ENCODE measurements around the gene CHKA.

The CHKA gene

GRCh38 chr11:68071281-68072048 lies 49.7 kb downstream of the CHKA start:
- DNase-seq (ENCODE audit: low read depth): no peak

GRCh38 chr11:68067991-68068390 lies 53.2 kb downstream of the CHKA start:
- no peak for DNase-seq (ENCODE audit: low read depth)

GRCh38 chr11:68066742-68067141 lies 54.4 kb downstream of the CHKA start:
- DNase-seq (ENCODE audit: low read depth): no peak

DNA sequence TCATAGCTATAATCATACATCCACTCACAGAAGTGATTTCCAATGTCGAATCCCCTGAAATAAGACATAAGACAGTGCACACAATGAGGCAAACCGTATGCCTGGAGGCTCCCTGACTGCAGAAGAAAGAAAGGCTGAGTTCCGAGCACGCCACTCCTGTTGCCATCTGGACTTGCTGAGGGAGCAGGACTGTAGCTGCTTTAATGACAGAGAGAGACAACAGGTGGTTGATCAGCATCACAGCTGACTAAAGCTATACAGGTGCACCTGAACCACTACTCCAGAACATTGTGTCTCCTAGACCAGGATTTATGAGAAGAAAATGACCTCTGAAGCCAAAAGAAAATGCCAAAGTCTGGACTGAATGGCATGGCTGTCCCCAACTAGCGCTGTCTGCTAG lies 55.3 kb downstream of the CHKA start:
- DNase-seq (ENCODE audit: low read depth): no peak

GRCh38 chr11:68064926-68065325 lies 56.3 kb downstream of the CHKA start:
- no peak for DNase-seq (ENCODE audit: low read depth)

- DNase-seq (ENCODE audit: low read depth): no peak
Observed at GRCh38 chr11:68061508-68061907, 59.7 kb downstream of the CHKA start.

GRCh38 chr11:68057807-68058206 lies 63.4 kb downstream of the CHKA start:
- no peak for DNase-seq (ENCODE audit: low read depth)

DNA sequence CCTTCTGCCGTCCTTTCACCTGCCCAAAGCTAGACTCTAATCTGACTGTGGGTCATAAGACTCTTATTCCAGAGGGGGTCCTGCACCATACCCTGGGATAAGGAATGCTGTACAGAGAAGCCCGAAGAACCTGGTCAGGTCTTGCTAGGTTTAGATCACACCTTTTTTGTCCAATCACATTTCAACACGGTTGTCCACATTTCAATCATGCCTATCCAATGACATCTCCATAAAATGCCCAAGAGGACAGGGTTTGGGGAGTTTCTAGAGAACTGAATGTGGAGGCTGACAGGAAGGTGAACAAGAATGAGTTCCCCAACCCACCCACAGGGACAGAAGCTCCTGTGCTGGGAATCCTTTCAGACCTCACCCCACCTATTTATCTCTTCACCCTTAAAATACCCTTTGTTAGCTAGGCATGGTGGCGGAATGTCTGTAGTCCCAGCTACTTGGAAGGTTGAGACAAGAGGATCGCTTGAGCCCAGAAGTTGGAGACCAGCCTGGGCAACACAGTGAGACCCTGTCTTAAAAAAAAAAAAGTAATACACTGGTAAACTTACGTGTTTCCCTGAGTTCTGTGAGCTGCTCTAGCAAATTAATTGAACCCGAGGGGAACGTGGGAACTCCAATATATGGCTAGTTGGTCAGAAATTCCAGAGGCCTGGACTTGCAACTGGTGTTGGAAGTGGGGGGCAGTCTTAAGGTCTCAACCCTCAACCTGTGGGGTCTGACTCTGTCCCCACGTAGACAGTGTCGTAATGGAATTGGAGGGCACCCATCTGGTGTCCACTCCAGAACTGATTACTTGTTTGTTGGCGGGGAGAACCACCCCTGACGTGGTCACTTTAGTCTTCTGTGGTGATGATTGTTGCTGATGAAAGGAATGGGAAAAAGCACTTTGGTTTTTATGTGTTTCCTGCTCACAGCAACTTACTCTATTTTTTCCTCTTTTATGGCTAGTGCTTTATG lies 64.6 kb downstream of the CHKA start:
- no peak for DNase-seq (ENCODE audit: low read depth)

- DNase-seq (ENCODE audit: low read depth): no peak
Observed at GRCh38 chr11:68053981-68054812, 67.0 kb downstream of the CHKA start.

DNA sequence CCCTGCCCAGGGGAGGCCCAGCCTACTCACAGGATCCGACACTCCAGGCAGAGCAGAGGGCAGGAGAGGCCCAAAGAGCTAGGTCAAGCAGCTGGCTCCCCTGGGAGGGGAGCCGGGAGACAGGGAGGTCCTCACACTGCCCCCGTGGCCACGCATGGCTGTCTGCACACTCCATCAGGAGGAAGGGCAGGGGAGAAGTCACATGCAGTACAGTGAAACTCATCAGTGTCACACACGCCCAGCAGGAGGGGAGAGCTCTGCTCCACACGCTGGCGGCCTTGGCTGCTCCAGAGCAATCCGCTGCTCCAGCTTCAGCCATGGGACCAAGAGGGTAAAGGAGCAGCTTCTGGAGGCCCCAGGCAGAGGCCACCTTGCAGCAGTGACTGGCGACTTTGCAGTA lies 68.1 kb downstream of the CHKA start:
- DNase-seq (ENCODE audit: low read depth): no peak

DNA sequence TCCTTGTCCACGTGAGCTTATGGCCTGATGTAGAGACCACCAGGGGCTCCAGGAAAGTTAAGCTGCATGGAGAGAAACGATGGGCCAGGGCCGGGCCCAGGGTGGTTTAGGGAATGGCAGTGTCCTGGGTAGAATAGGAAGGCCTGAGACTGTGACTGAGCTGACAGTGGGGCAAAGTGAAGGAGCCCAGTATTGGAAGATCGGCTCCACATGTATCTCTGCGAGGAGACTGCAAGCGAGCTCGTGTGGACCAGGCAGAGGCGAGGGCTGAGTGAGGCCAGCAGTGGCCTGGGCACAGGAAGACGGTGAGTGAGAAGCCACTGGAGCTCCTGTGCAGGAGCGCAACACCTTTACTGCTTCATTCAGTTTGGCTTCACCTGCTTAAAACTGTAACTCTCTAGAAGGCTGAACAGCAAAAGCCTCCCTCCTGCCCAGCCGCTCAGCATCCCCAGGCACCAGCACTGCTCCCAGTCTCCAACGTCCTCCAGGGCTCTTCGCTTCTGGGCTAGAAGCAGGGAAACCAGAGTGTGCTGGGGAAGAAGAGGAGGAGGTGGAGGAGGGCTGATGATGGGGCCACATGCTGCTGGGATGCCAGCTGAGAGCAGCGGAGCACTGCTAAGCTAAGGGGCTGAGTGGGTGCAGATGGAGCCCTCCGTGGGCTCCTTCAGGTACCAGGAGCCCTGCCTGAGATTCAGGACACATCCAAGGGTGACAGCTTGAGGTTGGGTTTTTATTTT lies 68.9 kb downstream of the CHKA start:
- no peak for DNase-seq (ENCODE audit: low read depth)

DNA sequence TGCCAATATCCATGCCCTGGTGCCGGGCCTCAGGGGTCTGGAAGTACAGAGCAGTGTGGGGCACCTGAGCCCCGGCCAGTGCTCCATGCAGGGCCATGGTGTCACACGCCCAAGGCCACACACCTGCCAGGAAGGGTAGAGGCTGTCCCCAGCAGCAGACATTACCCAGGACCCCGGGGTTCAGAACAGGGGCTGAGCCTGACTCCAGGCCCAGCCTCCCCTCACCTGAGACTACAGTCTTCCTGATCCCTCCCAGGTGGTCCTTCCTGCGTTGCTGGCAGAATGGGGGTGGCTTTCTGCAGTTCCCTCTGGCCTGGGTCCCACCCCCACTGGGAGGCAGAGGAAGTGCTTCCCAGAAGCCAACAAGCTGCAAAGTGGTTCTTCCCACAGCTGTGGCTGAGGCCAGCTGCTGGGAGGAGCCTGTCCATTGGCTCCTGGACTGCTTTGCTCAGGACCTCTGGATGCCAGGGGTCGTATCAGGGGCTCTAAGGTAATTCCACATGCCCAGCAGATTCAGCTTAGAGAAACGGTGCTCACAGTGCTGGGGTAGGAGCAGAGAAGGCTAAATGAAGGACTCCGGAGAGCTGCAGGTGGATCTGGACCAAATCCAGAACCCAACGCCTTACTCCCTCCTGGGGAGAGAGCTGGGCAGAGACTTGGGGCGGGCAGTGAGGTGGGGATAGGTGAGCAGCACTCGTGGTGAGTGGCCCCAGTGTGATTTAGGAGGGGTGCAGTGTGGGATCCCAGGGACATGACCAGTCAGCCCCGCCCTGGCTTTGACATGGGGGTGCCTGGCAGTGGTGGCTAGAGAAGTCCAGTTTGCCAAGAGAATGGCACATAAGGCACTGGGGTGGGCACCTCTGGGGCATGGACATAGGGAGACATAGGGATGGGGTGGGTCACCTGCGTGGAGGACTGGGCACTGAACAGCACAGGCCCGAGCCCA lies 69.7 kb downstream of the CHKA start:
- DNase-seq (ENCODE audit: low read depth): no peak

DNA sequence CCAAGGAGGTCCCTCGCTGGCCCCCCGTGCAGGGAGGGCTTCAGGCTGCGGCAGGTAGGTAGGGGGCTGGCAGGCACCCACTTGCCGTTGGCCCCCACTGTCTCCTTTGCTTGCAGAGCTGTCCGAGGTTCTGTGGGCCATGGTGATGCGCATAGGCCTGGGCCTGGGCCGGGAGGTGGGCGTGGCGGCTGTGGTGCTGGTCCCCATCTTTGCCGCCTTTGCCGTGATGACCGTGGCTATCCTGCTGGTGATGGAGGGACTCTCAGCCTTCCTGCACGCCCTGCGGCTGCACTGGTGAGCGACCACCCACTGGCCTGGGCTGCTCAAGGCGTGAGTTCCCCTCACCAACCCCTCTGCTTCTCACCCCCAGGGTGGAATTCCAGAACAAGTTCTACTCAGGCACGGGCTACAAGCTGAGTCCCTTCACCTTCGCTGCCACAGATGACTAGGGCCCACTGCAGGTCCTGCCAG lies 70.8 kb downstream of the CHKA start:
- DNase-seq (ENCODE audit: low read depth): no peak

GRCh38 chr11:68049509-68050370 lies 71.4 kb downstream of the CHKA start:
- DNase-seq (ENCODE audit: low read depth): no peak

DNA sequence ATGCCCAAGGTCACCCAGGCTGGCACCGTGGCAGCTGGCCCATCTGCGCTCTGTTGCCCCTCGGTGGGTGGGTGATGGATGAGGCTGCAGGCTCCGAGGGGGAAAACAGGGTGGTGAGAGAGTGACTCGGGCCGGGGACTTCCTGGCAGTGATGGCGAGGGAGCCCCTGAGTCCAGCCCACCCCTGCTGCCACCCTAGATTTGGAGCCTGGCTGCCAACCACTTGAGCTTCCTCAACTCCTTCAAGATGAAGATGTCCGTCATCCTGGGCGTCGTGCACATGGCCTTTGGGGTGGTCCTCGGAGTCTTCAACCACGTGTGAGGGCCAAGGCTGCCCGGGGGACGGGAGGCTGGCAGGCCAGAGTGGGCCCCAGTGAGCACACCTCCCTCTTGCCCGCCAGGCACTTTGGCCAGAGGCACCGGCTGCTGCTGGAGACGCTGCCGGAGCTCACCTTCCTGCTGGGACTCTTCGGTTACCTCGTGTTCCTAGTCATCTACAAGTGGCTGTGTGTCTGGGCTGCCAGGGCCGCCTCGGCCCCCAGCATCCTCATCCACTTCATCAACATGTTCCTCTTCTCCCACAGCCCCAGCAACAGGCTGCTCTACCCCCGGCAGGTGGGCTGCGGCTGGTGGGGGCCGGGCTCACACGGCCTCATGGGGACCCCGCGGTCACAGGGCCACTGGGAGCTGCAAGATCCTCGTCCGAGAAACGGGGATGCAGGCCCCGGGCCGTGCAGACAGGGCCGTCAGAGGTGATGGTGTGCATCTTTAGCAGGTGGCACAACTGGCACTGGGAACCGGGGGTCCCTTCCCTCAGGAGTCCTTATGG lies 72.3 kb downstream of the CHKA start:
- DNase-seq (ENCODE audit: low read depth): no peak

GRCh38 chr11:68047437-68048290 lies 73.5 kb downstream of the CHKA start:
- DNase-seq (ENCODE audit: low read depth): no peak

DNA sequence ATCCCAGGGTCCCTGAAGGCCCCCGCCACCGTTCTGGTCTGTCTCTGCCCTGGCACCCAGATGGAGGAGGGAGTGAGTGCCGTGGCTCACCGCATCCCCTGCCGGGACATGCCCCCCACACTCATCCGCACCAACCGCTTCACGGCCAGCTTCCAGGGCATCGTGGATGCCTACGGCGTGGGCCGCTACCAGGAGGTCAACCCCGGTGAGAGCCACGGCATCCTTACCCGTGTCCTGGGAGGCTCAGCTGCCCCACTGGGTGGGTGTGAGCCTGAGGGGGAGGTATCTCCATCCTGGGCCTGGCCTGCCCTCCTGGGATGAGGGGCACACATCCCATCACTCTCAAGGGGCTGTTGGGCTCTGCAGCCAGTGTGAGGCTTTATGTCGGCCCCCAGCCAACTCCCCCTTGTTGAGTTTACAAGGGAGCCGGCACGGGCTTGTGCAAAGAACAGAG lies 76.3 kb downstream of the CHKA start:
- DNase-seq (ENCODE audit: low read depth): no peak

All from amniotic epithelial cell (primary cell).